AG04450 (cell line): ENCODE data around the gene UCP3. TPM values are rescaled to one million over a fixed set of nuclear protein-coding genes. Genes with fewer than 3 reads are reported as not detected.

Experiments used
- CTCF ChIA-PET: fragments of 300-600, 350-600 bp; formaldehyde crosslinking; extraction: SDS; loops from one replicate; lab custom pipeline; 2022; ENCODE audit warnings: antibody characterized with exemption, inconsistent platforms; lab: Charles Lee
- POLR2A ChIA-PET: fragments of 350-600 bp; formaldehyde crosslinking; extraction: SDS; loops from one replicate; lab custom pipeline; 2021; ENCODE audit warnings: antibody characterized with exemption, inconsistent platforms; lab: Yijun Ruan, JAX
- DNase-seq: peaks from one replicate; pipeline ENCODE4 v3.0.0-alpha.2; 2011; ENCODE audit warnings: low read depth, low spot score
- H3K27ac ChIP-seq: one replicate; pipeline ENCODE4 v1.5.1; 2012; ENCODE audit warnings: low read depth, low read length, control low read depth
- H3K27me3 ChIP-seq: one replicate; pipeline ENCODE4 v1.6.0; 2012; ENCODE audit warnings: low read length; ENCODE audit not compliant: control insufficient read depth, insufficient read depth
- H3K4me3 ChIP-seq: 2 replicates; pipeline ENCODE4 v1.5.1; 2011; ENCODE audit warnings: mild to moderate bottlenecking, low read depth, low read length, control low read depth
- H3K9me3 ChIP-seq: 2 replicates; pipeline ENCODE4 v1.5.1; 2012; ENCODE audit warnings: low read length; ENCODE audit not compliant: control insufficient read depth, insufficient read depth
- CTCF ChIP-seq: IDR thresholded peaks from 2 replicates; pipeline ENCODE4 v1.5.1; 2011; ENCODE audit warnings: low read depth, low read length, control low read depth, inconsistent platforms
- polyA plus RNA-seq: library from polyadenylated mRNA; depleted of rRNA; stranded (reverse); fragments of >200 nt; gene quantifications from 2 replicates; pipeline ENCODE4 v1.2.3, GENCODE V29; 2011

The UCP3 gene
- polyA plus RNA-seq, 1 experiment: 0.41 TPM

GRCh38 chr11:74023276-74023675 lies 14.4 kb upstream of the UCP3 start:
- DNase-seq: no peak
- Histone ChIP-seq H3K4me3 (no peak overlapping the region), H3K9me3 (no peaks in the 10 kb centered on the region), H3K27me3 (no peaks in the 10 kb centered on the region), H3K27ac (no peak overlapping the region)
- no peak for TF ChIP-seq CTCF
- ChIA-PET CTCF (no interaction called here), POLR2A (no interaction called here)

- ChIA-PET POLR2A (interaction anchor here (0.5 kb wide), 1 partner anchor 21 kb away, joined by 3 read pairs; no protein-coding TSS in a partner anchor), CTCF (no interaction called here)
- no peak overlapping the region for H3K27ac ChIP-seq
- no peaks in the 10 kb centered on the region for H3K27me3 ChIP-seq
- DNase-seq: no peak
- H3K4me3 ChIP-seq: no peak overlapping the region
- no peaks in the 10 kb centered on the region for H3K9me3 ChIP-seq
- no peak for TF ChIP-seq CTCF
Measured at GRCh38 chr11:74022546-74022945, 13.7 kb upstream of the UCP3 start.

DNA sequence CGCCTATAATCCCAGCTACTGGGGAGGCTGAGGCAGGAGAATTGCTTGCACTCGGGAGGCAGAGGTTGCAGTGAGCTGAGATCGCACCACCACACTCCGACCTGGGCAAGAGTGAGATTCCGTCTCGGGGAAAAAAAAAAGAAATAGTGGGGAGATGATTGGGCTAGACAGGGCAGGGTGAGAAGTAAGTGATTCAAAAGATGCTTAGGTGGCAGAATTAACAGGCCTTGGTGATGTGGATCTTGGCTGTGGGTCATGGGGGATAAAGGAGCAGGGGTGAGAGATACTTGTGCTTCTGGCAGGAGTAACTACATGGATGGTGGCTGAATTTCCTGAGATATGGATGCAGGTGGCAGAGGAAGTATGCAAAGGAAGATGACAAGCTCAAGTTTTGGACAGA lies 13.1 kb upstream of the UCP3 start:
- no peak for DNase-seq

DNA sequence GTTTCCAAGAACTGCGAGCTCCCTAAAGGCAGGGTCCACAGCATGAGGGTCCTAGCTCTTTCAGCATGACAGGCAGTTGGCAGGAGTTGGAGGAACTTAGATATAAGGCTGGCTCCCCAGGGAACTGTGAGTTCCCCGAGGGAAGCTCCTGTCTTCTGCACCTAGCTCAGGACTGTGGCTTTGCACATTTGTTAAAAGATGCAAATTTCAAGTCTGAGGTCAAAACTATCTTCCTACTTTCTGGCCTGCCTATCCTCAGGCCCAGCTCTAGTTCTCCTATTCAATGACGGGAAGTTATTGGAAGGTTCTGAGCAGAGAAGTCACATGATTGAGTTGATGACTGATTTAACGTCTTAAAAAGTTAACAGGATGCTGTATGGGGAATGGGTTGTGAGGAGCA lies 11.7 kb upstream of the UCP3 start:
- H3K27ac ChIP-seq: no peak overlapping the region
- CTCF ChIA-PET: no interaction called here
- H3K27me3 ChIP-seq: no peaks in the 10 kb centered on the region
- no peak overlapping the region for H3K4me3 ChIP-seq
- POLR2A ChIA-PET: no interaction called here
- no peak for TF ChIP-seq CTCF
- H3K9me3 ChIP-seq: no peaks in the 10 kb centered on the region
- no peak for DNase-seq

More for the DNA sequence above, 13.1 kb upstream of the UCP3 start:
- no peaks in the 10 kb centered on the region for H3K9me3 ChIP-seq
- no peak for TF ChIP-seq CTCF
- no peaks in the 10 kb centered on the region for H3K27me3 ChIP-seq
- H3K4me3 ChIP-seq: no peak overlapping the region
- ChIA-PET POLR2A (no interaction called here), CTCF (no interaction called here)
- no peak overlapping the region for H3K27ac ChIP-seq

GRCh38 chr11:74019860-74020259 lies 11.0 kb upstream of the UCP3 start:
- no peak for DNase-seq

More at GRCh38 chr11:74019860-74020259, 11.0 kb upstream of the UCP3 start:
- ChIA-PET POLR2A (no interaction called here), CTCF (no interaction called here)
- no peak overlapping the region for H3K4me3 ChIP-seq
- H3K27me3 ChIP-seq: no peaks in the 10 kb centered on the region
- H3K9me3 ChIP-seq: no peaks in the 10 kb centered on the region
- no peak overlapping the region for H3K27ac ChIP-seq
- no peak for TF ChIP-seq CTCF
